ENCODE measurements around the gene MED13L.

Gene MED13L

DNA sequence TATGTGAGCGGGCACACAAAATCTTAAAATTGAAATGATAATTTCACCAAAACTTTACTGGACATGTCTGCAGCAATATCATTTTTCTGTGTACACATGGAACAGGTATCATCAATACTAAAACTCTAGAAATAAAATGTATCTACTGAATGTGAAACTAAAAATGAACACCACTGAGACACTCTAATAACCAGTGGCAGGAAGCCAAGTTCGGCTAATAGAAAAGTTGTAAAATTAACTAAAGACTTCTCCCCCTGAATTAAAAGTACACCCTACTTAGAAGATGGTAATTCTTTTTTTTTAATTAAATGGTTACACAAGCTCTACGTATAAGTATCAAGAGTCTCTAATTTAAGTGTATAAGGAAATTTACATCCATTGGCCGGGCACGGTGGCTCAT is 227.2 kb downstream of the MED13L start:
- TF ChIP-seq, protein P1, sequence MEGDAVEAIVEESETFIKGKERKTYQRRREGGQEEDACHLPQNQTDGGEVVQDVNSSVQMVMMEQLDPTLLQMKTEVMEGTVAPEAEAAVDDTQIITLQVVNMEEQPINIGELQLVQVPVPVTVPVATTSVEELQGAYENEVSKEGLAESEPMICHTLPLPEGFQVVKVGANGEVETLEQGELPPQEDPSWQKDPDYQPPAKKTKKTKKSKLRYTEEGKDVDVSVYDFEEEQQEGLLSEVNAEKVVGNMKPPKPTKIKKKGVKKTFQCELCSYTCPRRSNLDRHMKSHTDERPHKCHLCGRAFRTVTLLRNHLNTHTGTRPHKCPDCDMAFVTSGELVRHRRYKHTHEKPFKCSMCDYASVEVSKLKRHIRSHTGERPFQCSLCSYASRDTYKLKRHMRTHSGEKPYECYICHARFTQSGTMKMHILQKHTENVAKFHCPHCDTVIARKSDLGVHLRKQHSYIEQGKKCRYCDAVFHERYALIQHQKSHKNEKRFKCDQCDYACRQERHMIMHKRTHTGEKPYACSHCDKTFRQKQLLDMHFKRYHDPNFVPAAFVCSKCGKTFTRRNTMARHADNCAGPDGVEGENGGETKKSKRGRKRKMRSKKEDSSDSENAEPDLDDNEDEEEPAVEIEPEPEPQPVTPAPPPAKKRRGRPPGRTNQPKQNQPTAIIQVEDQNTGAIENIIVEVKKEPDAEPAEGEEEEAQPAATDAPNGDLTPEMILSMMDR (IDR thresholded peaks at IDR 0.05; ENCODE audit: low read depth, low read length), result no peak
- DNase-seq, result no peak
- no peaks in the 10 kb centered on the region for H3K36me3 ChIP-seq

DNA sequence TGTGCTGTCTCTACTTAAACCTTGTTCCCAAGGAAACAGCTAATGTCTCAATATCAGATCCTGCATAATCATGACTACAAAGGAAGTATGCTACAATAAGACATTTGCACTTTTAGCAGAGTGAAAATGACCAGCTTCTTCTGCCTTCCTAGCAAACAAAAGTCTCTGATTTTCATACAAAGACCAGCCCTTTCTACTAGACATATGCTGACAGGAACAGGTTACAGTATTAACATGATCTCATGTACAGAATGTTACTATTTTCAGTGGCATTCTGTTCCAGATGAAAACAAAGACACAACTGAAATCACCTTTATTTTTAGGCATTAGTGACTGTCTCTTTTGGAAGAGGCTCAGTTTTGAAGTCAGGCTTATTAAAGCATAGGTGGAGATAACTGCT is 228.6 kb downstream of the MED13L start:
- DNase-seq, result no peak
- no peaks in the 10 kb centered on the region for H3K36me3 ChIP-seq
- H3K4me3 ChIP-seq (ENCODE audit: low read depth, low read length), result no peak overlapping the region
- no peak overlapping the region for H3K27ac ChIP-seq
- H3K9me3 ChIP-seq (ENCODE audit: severe bottlenecking), result no peaks in the 10 kb centered on the region
- TF ChIP-seq, protein P1 (IDR thresholded peaks at IDR 0.05; ENCODE audit: low read depth, low read length), result no peak
- H3K27me3 ChIP-seq (ENCODE audit: insufficient read depth, low read depth, severe bottlenecking), result no peaks in the 10 kb centered on the region

More for the DNA sequence above, 227.2 kb downstream of the MED13L start:
- H3K27ac ChIP-seq, result no peak overlapping the region
- H3K9me3 ChIP-seq (ENCODE audit: severe bottlenecking), result no peaks in the 10 kb centered on the region
- no peaks in the 10 kb centered on the region for H3K27me3 ChIP-seq (ENCODE audit: insufficient read depth, low read depth, severe bottlenecking)
- H3K4me3 ChIP-seq (ENCODE audit: low read depth, low read length), result no peak overlapping the region

DNA sequence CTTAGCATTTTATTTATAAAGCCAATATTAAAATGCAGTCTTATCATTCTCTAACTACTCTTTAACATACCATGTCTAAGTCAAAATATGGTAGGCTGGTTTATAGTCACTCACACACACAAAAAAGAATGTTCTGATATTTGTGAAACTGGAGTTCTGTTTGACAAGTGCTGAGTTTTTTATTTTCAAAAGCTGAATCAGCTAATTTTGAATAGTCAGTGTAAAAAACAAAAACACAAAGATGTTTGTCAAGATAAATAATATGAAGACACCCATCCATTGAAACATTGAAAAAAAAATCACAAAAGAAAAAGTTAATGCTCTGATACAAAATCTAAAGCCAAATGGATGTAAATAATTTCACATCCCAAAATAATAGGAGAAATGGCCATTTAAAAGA is 231.5 kb downstream of the MED13L start:
- TF ChIP-seq, protein P1 (IDR thresholded peaks at IDR 0.05; ENCODE audit: low read depth, low read length), result no peak
- no peaks in the 10 kb centered on the region for H3K27me3 ChIP-seq (ENCODE audit: insufficient read depth, low read depth, severe bottlenecking)
- no peak overlapping the region for H3K27ac ChIP-seq
- no peaks in the 10 kb centered on the region for H3K9me3 ChIP-seq (ENCODE audit: severe bottlenecking)
- no peak overlapping the region for H3K4me3 ChIP-seq (ENCODE audit: low read depth, low read length)
- no peak for DNase-seq
- no peaks in the 10 kb centered on the region for H3K36me3 ChIP-seq

DNA sequence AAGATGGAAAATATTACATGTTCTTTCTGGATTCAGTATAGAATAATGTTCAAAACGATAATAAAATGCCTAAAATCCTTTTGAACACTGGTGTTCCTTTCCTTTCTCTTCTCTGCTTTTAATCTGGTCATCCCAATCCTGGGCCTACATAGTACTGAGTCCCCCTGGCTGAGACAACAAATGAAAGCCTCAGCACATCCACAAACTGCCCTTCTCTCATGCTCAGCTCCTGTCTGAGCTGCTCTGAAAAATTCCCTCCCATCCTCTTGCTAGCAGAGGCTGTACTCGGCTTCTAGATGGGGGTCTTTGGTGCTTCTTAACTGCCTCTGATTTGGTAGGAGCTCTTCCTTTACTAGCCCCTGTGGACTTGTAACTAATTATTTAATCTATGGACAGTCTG is 232.3 kb downstream of the MED13L start:
- Histone ChIP-seq H3K27me3 (ENCODE audit: insufficient read depth, low read depth, severe bottlenecking) (no peaks in the 10 kb centered on the region), H3K27ac (no peak overlapping the region), H3K36me3 (no peaks in the 10 kb centered on the region), H3K4me3 (ENCODE audit: low read depth, low read length) (no peak overlapping the region), H3K9me3 (ENCODE audit: severe bottlenecking) (no peaks in the 10 kb centered on the region)
- TF ChIP-seq, protein P1 (IDR thresholded peaks at IDR 0.05; ENCODE audit: low read depth, low read length), result no peak
- DNase-seq, result no peak

DNA sequence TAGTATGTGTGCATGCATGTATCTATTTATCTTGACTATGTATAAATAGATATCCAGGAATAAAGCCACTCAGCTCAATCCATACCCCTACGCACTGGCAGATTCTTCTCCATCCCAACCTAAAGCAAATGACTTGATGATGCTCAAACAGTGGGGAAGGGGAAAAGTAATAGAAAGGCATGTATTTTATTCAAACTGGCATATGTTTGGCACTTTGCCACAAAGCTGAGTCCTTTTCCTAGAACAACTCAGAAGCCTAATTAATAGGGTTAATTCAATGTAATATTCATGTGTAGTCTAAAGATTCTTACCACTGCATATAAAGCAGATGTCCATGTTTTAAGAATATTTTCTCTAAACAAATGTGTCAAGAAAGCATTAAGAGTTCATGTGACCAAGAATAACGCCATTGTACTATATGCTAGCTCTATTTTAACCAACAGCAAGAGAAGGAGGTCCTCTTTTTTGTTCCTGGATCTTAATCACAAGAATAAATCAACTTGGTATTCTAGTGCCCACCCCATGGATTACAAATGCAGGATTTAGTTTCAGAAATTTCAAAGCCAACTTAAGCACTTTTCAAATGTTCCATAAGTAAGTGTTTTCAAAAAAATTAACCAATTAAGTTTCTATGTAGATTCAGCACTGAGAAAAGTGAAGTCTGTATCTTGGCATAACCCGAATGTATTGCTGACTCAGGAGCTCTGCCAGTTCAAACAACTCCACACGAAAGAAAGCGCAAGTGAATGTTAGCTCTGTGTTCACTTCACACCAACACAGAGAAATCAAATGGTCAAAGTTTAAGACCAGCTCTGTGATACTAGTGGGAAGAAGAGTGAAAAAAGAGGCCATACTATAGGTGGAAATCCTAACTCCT is 233.6 kb downstream of the MED13L start:
- H3K4me3 ChIP-seq (ENCODE audit: low read depth, low read length), result no peak overlapping the region
- H3K27me3 ChIP-seq (ENCODE audit: insufficient read depth, low read depth, severe bottlenecking), result no peaks in the 10 kb centered on the region
- no peak for DNase-seq
- TF ChIP-seq, protein P1 (IDR thresholded peaks at IDR 0.05; ENCODE audit: low read depth, low read length), result no peak
- no peak overlapping the region for H3K27ac ChIP-seq
- no peaks in the 10 kb centered on the region for H3K9me3 ChIP-seq (ENCODE audit: severe bottlenecking)
- H3K36me3 ChIP-seq, result no peaks in the 10 kb centered on the region
